Loucy (cell line): ENCODE measurements around the gene PAEP.

Source experiments
- H2AFZ ChIP-seq: fragments of 200-600 bp; sonication (generic); 2 replicates; pipeline ENCODE4 v1.6.0; 2016; ENCODE audit warnings: antibody characterized with exemption, mild to moderate bottlenecking, low read length, moderate library complexity
- H3F3A ChIP-seq: fragments of 200-600 bp; 2 replicates; pipeline ENCODE4 v1.6.0; 2016; ENCODE audit warnings: antibody characterized with exemption, low read depth, mild to moderate bottlenecking
- H3K27me3 ChIP-seq: fragments of 200-600 bp; sonication (generic); 2 replicates; pipeline ENCODE4 v1.6.1; 2014; ENCODE audit warnings: low read length, mild to moderate bottlenecking; ENCODE audit not compliant: insufficient read depth, poor library complexity, severe bottlenecking
- H3K36me3 ChIP-seq: fragments of 200-600 bp; sonication (generic); 2 replicates; pipeline ENCODE4 v1.6.1; 2016; ENCODE audit warnings: low read length; ENCODE audit not compliant: insufficient read depth
- H3K4me1 ChIP-seq: fragments of 200-600 bp; sonication (generic); 2 replicates; pipeline ENCODE4 v1.5.1; 2014; ENCODE audit warnings: low read length, mild to moderate bottlenecking; ENCODE audit not compliant: insufficient read depth, poor library complexity, severe bottlenecking
- H3K4me2 ChIP-seq: fragments of 200-600 bp; sonication (generic); 2 replicates; pipeline ENCODE4 v1.6.0; 2014; ENCODE audit warnings: antibody characterized with exemption, low read length, low read depth, mild to moderate bottlenecking; ENCODE audit not compliant: poor library complexity, severe bottlenecking
- H3K4me3 ChIP-seq: fragments of 200-600 bp; sonication (generic); 2 replicates; pipeline ENCODE4 v1.5.1; 2014; ENCODE audit warnings: low read length, mild to moderate bottlenecking, mixed read lengths; ENCODE audit not compliant: poor library complexity, severe bottlenecking
- H3K79me2 ChIP-seq: fragments of 200-600 bp; sonication (generic); 2 replicates; pipeline ENCODE4 v1.6.1; 2014; ENCODE audit warnings: low read length; ENCODE audit not compliant: insufficient read depth
- H3K9ac ChIP-seq: fragments of 200-600 bp; sonication (generic); 2 replicates; pipeline ENCODE4 v1.6.0; 2014; ENCODE audit warnings: mild to moderate bottlenecking, low read depth, low read length, moderate library complexity; ENCODE audit not compliant: poor library complexity, severe bottlenecking
- H3K9me2 ChIP-seq: fragments of 200-600 bp; sonication (generic); replicated peaks from 2 replicates; pipeline ENCODE4 v1.6.1; 2016; ENCODE audit warnings: low read depth, low read length, mixed read lengths
- H3K9me3 ChIP-seq: fragments of 200-600 bp; sonication (generic); 2 replicates; pipeline ENCODE4 v1.6.1; 2014; ENCODE audit warnings: mild to moderate bottlenecking, antibody characterized with exemption, low read length, low read depth; ENCODE audit not compliant: insufficient read depth
- H4K20me1 ChIP-seq: fragments of 200-600 bp; sonication (generic); 2 replicates; pipeline ENCODE4 v1.6.0; 2014; ENCODE audit warnings: antibody characterized with exemption, low read length, mild to moderate bottlenecking; ENCODE audit not compliant: insufficient read depth, poor library complexity, severe bottlenecking
- CTCF ChIP-seq: fragments of 200-600 bp; sonication (generic); conservative IDR thresholded peaks from 2 replicates; pipeline ENCODE4 v1.5.1; 2014; ENCODE audit warnings: mild to moderate bottlenecking, antibody characterized with exemption, low read length
- EZH2phosphoT487 ChIP-seq: fragments of 200-600 bp; IDR thresholded peaks from 2 replicates; pipeline ENCODE4 v1.6.1; 2018; ENCODE audit warnings: antibody characterized with exemption, mild to moderate bottlenecking, moderate library complexity, borderline replicate concordance

PAEP gene

DNA sequence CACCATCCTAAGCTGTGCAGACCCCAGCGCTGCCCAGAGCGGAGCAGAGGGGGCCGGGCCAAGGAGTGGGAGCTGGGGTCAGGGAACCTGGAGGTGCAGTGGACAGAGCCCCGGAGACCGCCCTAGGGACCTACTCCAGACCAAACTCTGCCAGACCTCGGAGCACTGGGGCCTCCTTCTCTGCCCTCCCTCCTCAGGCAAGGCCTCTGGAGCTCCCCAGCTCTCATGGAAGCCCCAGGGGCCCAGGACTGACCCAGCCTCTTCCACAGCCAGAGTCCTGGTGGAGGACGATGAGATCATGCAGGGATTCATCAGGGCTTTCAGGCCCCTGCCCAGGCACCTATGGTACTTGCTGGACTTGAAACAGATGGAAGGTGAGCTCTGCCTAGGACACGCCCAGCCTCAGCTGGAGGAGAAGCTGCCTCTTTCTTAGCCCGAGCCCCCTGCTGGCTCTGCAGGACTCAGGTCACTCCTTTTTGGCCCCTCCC lies 3.6 kb downstream of the PAEP start:
- H3K79me2 ChIP-seq = no peaks in the 10 kb centered on the region
- H3K9me3 ChIP-seq = peaks cover 2% of the 10 kb centered on the region; the same call in 1 of the 2 replicates
- H3K9me2 ChIP-seq = no peaks in the 10 kb centered on the region
- H3K27me3 ChIP-seq = no peaks in the 10 kb centered on the region
- no peaks in the 10 kb centered on the region for H3F3A ChIP-seq
- H3K36me3 ChIP-seq = no peaks in the 10 kb centered on the region
- TF ChIP-seq EZH2phosphoT487 (no peak), CTCF (no peak)
- H3K4me2 ChIP-seq = no peak overlapping the region
- no peak overlapping the region for H3K4me3 ChIP-seq
- H3K4me1 ChIP-seq = no peaks in the 10 kb centered on the region
- H2AFZ ChIP-seq = no peak overlapping the region
- H4K20me1 ChIP-seq = no peaks in the 10 kb centered on the region
- no peak overlapping the region for H3K9ac ChIP-seq

GRCh38 chr9:135565636-135566035 lies 4.1 kb downstream of the PAEP start:
- Histone ChIP-seq H2AFZ (no peak overlapping the region), H3K4me1 (no peaks in the 10 kb centered on the region), H3K27me3 (no peaks in the 10 kb centered on the region), H3K9ac (no peak overlapping the region), H3F3A (no peaks in the 10 kb centered on the region), H3K79me2 (no peaks in the 10 kb centered on the region), H4K20me1 (no peaks in the 10 kb centered on the region), H3K4me2 (no peak overlapping the region), H3K9me2 (no peaks in the 10 kb centered on the region), H3K36me3 (no peaks in the 10 kb centered on the region), H3K9me3 (peaks cover 2% of the 10 kb centered on the region; the same call in 1 of the 2 replicates), H3K4me3 (no peak overlapping the region)
- no peak for TF ChIP-seq CTCF
- TF ChIP-seq EZH2phosphoT487 = no peak

DNA sequence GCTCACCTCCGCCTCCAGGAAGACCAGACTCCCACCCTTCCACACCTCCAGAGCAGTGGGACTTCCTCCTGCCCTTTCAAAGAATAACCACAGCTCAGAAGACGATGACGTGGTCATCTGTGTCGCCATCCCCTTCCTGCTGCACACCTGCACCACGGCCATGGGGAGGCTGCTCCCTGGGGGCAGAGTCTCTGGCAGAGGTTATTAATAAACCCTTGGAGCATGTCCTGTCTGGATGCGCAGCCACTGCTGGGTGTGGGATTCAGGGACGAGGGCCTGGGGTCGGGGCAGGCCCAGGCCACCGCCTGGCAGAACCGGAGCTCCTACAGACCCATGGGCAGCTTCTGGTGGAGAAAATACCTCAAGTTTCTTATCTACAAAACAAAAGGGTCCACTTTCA lies 5.0 kb downstream of the PAEP start:
- Histone ChIP-seq H3K36me3 (no peaks in the 10 kb centered on the region), H3K9me3 (peaks cover 2% of the 10 kb centered on the region; the same call in 1 of the 2 replicates), H3K4me1 (no peaks in the 10 kb centered on the region), H3K9me2 (no peaks in the 10 kb centered on the region), H3F3A (no peaks in the 10 kb centered on the region), H3K27me3 (no peaks in the 10 kb centered on the region), H3K9ac (no peak overlapping the region), H2AFZ (no peak overlapping the region), H3K79me2 (no peaks in the 10 kb centered on the region), H3K4me2 (no peak overlapping the region), H4K20me1 (no peaks in the 10 kb centered on the region), H3K4me3 (no peak overlapping the region)
- TF ChIP-seq EZH2phosphoT487 = no peak
- TF ChIP-seq CTCF = no peak
